Loucy (cell line): ENCODE data around the gene BCAR3.

ENCODE experiments used
- H2AFZ ChIP-seq: fragments of 200-600 bp; sonication (generic); 2 replicates; pipeline ENCODE4 v1.6.0; 2016; ENCODE audit warnings: antibody characterized with exemption, mild to moderate bottlenecking, low read length, moderate library complexity
- H3F3A ChIP-seq: fragments of 200-600 bp; 2 replicates; pipeline ENCODE4 v1.6.0; 2016; ENCODE audit warnings: antibody characterized with exemption, low read depth, mild to moderate bottlenecking
- H3K27me3 ChIP-seq: fragments of 200-600 bp; sonication (generic); 2 replicates; pipeline ENCODE4 v1.6.1; 2014; ENCODE audit warnings: low read length, mild to moderate bottlenecking; ENCODE audit not compliant: insufficient read depth, poor library complexity, severe bottlenecking
- H3K36me3 ChIP-seq: fragments of 200-600 bp; sonication (generic); 2 replicates; pipeline ENCODE4 v1.6.1; 2016; ENCODE audit warnings: low read length; ENCODE audit not compliant: insufficient read depth
- H3K4me1 ChIP-seq: fragments of 200-600 bp; sonication (generic); 2 replicates; pipeline ENCODE4 v1.5.1; 2014; ENCODE audit warnings: low read length, mild to moderate bottlenecking; ENCODE audit not compliant: insufficient read depth, poor library complexity, severe bottlenecking
- H3K4me2 ChIP-seq: fragments of 200-600 bp; sonication (generic); 2 replicates; pipeline ENCODE4 v1.6.0; 2014; ENCODE audit warnings: antibody characterized with exemption, low read length, low read depth, mild to moderate bottlenecking; ENCODE audit not compliant: poor library complexity, severe bottlenecking
- H3K4me3 ChIP-seq: fragments of 200-600 bp; sonication (generic); 2 replicates; pipeline ENCODE4 v1.5.1; 2014; ENCODE audit warnings: low read length, mild to moderate bottlenecking, mixed read lengths; ENCODE audit not compliant: poor library complexity, severe bottlenecking
- H3K79me2 ChIP-seq: fragments of 200-600 bp; sonication (generic); 2 replicates; pipeline ENCODE4 v1.6.1; 2014; ENCODE audit warnings: low read length; ENCODE audit not compliant: insufficient read depth
- H3K9ac ChIP-seq: fragments of 200-600 bp; sonication (generic); 2 replicates; pipeline ENCODE4 v1.6.0; 2014; ENCODE audit warnings: mild to moderate bottlenecking, low read depth, low read length, moderate library complexity; ENCODE audit not compliant: poor library complexity, severe bottlenecking
- H3K9me2 ChIP-seq: fragments of 200-600 bp; sonication (generic); replicated peaks from 2 replicates; pipeline ENCODE4 v1.6.1; 2016; ENCODE audit warnings: low read depth, low read length, mixed read lengths
- H3K9me3 ChIP-seq: fragments of 200-600 bp; sonication (generic); 2 replicates; pipeline ENCODE4 v1.6.1; 2014; ENCODE audit warnings: mild to moderate bottlenecking, antibody characterized with exemption, low read length, low read depth; ENCODE audit not compliant: insufficient read depth
- H4K20me1 ChIP-seq: fragments of 200-600 bp; sonication (generic); 2 replicates; pipeline ENCODE4 v1.6.0; 2014; ENCODE audit warnings: antibody characterized with exemption, low read length, mild to moderate bottlenecking; ENCODE audit not compliant: insufficient read depth, poor library complexity, severe bottlenecking
- CTCF ChIP-seq: fragments of 200-600 bp; sonication (generic); conservative IDR thresholded peaks from 2 replicates; pipeline ENCODE4 v1.5.1; 2014; ENCODE audit warnings: mild to moderate bottlenecking, antibody characterized with exemption, low read length
- EZH2phosphoT487 ChIP-seq: fragments of 200-600 bp; IDR thresholded peaks from 2 replicates; pipeline ENCODE4 v1.6.1; 2018; ENCODE audit warnings: antibody characterized with exemption, mild to moderate bottlenecking, moderate library complexity, borderline replicate concordance

Gene BCAR3

GRCh38 chr1:93694039-93694438 lies 12.4 kb upstream of the BCAR3 start:
- no peaks in the 10 kb centered on the region for H3K9me2 ChIP-seq
- no peak for TF ChIP-seq EZH2phosphoT487
- TF ChIP-seq CTCF = no peak
- H3K27me3 ChIP-seq = no peaks in the 10 kb centered on the region
- H3K79me2 ChIP-seq = no peaks in the 10 kb centered on the region
- no peak overlapping the region for H2AFZ ChIP-seq
- H3K9me3 ChIP-seq = no peaks in the 10 kb centered on the region
- no peaks in the 10 kb centered on the region for H4K20me1 ChIP-seq
- no peak overlapping the region for H3K4me2 ChIP-seq
- H3K4me1 ChIP-seq = peaks cover 24% of the 10 kb centered on the region
- no peaks in the 10 kb centered on the region for H3K36me3 ChIP-seq
- no peak overlapping the region for H3K9ac ChIP-seq
- H3F3A ChIP-seq = no peaks in the 10 kb centered on the region
- H3K4me3 ChIP-seq = no peak overlapping the region

- no peaks in the 10 kb centered on the region for H3K36me3 ChIP-seq
- H3K9ac ChIP-seq = no peak overlapping the region
- H3K4me2 ChIP-seq = peak overlapping the region; percentile 51
- no peaks in the 10 kb centered on the region for H3K9me2 ChIP-seq
- peaks cover 24% of the 10 kb centered on the region for H3K4me1 ChIP-seq
- H4K20me1 ChIP-seq = no peaks in the 10 kb centered on the region
- H3K27me3 ChIP-seq = no peaks in the 10 kb centered on the region
- H3K79me2 ChIP-seq = no peaks in the 10 kb centered on the region
- TF ChIP-seq CTCF (no peak), EZH2phosphoT487 (no peak)
- H3F3A ChIP-seq = no peaks in the 10 kb centered on the region
- no peaks in the 10 kb centered on the region for H3K9me3 ChIP-seq
- H3K4me3 ChIP-seq = no peak overlapping the region
- no peak overlapping the region for H2AFZ ChIP-seq
These were observed 11.4 kb upstream of the BCAR3 start for GRCh38 chr1:93692983-93693591.

- no peaks in the 10 kb centered on the region for H3F3A ChIP-seq
- peak overlapping the region; percentile 38 for H2AFZ ChIP-seq
- no peak overlapping the region for H3K4me3 ChIP-seq
- H3K4me2 ChIP-seq = peak overlapping the region; percentile 51
- TF ChIP-seq CTCF = no peak
- no peak for TF ChIP-seq EZH2phosphoT487
- H3K27me3 ChIP-seq = no peaks in the 10 kb centered on the region
- H4K20me1 ChIP-seq = no peaks in the 10 kb centered on the region
- H3K9me3 ChIP-seq = no peaks in the 10 kb centered on the region
- H3K9me2 ChIP-seq = no peaks in the 10 kb centered on the region
- H3K79me2 ChIP-seq = no peaks in the 10 kb centered on the region
- peaks cover 24% of the 10 kb centered on the region for H3K4me1 ChIP-seq
- H3K36me3 ChIP-seq = no peaks in the 10 kb centered on the region
- no peak overlapping the region for H3K9ac ChIP-seq
These were observed 10.8 kb upstream of the BCAR3 start for GRCh38 chr1:93692451-93692861.
